NCI-H748 (cell line): ENCODE data around the gene TCEA2.

Experiments used
- DNase-seq: peaks from one replicate; lab custom pipeline; 2025; ENCODE audit not compliant: unreplicated experiment; lab: John Stamatoyannopoulos, UW

Gene TCEA2

DNA sequence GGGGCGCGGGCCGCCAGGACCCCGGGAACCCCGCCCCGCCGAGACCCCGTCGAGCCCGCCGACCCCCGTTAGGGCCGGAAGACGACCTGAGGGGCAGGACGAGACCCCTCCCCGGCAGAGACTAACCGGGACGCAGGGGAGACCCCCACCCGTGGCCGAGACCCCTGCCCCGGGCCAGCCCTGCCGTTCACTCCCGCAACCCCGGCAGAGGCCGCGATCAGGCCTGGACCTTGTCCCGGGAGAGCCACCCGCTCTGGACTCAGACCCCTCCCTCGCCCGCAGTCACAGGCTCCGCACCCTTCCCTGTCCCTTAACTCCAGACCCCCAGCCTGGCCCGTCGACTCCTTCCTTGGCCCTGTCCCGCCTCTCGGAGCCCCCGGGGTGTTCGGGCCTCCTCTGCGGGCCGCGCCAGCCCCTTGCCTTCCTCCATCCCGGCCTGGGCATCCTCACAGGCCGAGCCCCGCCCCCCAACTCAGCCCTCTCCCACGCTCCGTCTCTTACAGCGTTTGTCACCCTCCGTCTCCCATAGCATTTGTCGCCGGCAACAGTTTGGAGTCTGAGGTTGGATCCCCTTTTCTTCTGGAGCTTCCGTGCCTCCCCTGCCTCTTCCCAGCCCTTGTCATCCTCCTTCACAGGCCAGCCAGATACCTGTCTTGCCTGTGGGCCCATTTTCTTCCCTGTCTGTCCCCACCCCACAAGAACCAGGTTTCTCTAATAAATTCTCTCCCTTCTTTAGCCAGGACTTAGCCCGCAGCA is 569 bp downstream of the TCEA2 start:
- peak; percentile 5 for DNase-seq

DNA sequence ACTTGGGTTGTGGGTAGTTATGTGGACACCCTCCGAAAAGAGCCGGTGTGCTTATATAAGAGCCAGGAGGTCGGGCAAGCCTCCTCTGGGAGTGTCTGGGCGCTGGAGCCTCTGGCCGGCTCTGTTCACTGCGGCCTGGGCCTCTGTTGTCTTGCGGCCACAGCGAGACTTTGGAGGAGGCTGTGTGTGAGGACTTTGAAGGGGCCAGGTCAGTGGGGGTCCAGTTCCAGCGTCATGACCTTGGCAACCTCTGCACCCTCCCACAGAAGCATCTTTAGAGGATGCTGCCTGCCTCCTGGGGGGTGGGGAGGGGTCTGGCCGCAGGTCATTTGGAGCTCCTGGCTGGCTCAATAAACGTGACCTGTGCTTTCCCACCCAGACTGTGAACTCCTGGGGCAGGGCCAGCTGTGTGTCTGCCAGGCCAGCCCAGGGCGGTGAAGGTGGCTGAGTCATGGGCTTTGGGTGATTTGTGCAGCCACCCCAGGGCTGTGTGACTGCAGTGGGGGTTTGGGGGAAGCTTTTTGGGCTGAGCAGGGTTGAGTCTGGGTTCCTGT is 1.2 kb downstream of the TCEA2 start:
- no peak for DNase-seq

DNA sequence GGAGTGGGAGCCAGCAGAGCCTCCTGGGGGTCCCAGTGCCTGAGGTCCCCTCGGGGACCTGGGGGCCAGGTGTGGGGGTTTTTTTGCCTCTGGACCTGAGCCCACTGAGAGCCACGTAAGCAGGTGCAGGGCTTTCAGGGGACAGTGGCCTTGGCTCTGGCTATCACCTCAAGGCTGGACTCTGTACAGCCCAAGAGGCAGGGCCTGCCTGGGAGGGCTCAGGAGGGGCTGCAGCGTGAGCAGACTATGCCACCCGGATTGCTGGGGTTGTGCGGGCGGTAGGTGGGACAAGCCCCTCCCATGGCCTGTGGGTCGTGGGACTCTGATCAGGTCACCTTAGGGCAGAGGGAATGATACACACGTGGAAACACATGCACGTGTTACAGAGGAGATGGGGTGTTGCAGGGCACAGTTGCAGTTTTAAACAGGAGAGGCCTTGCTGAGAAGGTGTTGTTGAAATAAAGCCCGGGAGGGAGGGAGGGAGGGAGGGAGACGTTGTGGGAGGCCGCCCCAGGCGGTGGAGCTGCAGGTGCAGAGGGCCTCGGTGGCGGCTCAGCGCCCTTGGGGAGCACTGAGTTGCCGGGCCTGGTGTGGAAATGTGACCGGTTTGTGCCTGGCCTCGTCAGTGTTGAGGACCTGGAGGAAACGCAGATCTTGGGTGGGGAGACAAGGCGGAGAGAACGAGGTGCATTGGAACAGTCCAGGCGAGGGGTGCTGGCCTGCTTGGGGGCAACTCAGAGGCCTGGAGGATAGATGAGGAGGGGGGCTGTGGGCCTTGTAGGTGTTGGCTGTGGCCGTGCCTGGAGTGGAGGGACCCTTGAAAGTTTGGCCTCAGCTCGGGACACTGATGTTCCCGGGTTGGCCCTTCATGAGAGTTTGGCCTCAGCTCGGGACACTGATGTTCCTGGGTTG is 2.3 kb downstream of the TCEA2 start:
- no peak for DNase-seq

DNA sequence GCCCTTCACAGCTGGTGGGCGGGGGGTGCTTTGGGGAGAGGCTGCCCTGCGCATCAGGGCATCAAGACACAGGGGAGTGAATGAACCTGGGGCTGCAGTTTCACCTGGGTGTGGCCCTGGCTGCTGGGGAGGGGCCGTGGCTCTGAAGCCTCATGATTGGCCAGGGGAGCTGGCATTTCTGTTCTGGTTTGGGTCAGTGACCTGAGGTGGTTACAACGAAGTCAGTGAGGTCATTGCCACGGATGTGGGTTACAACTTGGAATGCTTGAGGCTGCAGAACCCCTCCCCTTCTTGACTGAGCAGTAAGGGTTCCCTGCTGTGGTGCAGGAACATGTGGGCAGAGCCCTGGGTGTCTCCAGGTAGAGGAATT is 3.0 kb downstream of the TCEA2 start:
- DNase-seq, result no peak

DNA sequence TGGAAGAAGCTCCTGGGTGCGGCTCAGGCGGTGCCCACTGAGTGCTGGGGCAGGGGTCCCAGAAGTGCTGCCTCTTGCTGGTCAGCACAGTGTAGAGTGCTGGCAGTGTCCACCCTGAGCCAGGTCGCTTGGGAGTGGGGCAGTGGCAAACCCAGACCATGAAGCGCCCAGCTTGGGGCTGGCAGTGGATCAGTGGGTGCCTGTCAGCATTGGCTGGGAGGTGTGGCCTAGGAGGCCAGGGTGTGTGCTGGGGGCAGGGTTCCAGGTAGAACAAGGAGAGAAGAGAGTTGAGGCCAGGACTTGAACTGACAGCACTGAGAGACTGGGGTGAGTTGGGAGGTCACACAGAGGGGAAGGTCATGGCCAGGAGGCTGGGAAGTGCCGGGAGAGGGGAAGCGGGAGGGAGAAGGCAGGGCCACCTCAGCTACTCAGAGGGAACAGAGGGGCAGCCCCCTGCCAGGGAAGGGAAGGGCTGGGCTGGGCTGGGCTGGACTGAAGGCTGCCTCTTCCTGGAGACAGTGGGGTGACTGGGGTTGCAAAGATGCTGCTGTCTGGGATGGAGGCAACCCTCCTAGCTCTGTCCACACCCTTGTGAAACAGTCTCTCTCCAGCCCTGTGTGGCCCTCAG is 4.1 kb downstream of the TCEA2 start:
- DNase-seq, result no peak

DNA sequence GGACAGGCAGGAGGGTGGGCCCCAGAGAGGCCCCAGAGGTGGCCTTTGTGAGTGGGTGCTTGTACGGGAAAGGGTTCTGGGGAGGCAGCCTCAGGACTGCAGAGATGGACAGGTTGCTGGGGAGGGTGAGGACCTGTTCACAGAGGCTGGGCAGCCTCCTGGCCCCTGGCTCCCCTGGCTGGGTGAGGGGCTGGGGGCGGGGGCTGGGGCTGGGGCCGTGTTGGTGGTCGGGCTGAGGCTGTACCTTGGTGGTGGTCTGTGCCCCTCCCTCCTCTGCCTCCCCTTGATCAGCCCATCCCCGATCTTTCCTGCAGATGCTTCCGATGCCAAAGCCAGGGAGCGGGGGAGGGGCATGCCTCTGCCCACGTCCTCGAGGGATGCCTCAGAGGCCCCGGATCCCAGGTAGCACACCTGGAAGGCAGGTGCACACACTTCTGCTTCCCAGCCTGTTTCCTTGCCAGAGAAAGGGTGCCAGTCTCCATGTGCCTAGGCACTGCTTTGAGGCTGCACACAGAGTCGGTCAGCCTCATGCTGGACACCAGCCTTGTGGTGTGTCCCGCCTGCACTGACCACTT is 4.8 kb downstream of the TCEA2 start:
- no peak for DNase-seq

DNA sequence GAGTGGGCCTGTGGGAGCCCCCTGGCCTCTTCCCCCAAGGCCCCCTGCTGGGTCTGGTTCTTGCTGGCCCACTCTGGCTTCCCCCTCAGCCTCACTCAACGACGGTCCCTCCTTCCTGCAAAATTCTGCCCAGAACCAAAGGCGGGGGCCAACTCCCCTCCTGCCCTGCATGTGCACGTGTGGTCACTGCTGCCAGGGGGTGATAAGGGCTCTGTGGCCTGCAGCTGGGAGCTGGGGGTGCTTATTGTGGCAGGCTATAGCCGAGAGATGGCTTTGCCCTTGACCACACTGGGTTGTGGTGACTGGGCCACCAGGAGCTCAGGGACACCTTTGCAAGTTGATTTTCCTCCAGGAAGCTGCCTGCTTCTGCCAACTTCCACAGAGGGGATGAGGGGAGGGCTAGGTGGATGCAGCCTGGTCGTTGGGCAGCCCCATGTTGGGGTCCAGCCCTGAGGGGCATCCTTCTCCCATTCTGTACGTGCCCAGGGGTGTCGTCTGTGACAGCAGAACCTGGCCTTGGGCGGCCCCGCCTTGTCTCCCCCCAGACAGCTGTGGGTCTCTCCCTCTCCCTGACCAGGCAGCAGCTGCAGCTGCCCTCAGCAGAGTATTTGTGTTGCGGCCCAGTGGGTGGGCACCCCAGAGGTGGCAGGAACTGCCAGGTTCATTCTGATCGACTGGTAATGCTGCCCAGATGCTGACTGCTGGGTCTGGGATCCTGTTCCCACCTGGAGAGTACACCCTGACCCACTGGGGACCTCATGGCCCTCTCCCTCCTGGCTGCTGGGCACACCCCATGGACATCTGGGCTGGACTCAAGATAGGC is 5.6 kb downstream of the TCEA2 start:
- DNase-seq, result no peak

DNA sequence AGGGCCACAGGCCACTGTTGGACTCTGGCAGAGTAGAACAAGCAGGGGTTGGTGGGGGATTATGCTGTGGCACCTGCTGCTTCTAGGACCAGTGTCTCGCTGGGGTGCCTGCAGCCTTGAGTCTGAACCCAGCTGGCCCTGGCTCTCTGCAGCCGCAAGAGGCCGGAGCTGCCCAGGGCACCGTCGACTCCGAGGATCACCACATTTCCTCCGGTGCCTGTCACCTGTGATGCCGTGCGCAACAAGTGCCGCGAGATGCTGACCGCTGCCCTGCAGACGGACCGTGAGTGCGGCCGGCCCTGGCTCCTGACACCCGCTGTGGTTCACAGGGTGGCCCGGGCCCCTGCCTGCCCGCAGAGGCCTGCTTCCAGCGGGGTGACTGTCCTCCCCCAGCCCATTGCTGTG is 6.2 kb downstream of the TCEA2 start:
- DNase-seq, result no peak

DNA sequence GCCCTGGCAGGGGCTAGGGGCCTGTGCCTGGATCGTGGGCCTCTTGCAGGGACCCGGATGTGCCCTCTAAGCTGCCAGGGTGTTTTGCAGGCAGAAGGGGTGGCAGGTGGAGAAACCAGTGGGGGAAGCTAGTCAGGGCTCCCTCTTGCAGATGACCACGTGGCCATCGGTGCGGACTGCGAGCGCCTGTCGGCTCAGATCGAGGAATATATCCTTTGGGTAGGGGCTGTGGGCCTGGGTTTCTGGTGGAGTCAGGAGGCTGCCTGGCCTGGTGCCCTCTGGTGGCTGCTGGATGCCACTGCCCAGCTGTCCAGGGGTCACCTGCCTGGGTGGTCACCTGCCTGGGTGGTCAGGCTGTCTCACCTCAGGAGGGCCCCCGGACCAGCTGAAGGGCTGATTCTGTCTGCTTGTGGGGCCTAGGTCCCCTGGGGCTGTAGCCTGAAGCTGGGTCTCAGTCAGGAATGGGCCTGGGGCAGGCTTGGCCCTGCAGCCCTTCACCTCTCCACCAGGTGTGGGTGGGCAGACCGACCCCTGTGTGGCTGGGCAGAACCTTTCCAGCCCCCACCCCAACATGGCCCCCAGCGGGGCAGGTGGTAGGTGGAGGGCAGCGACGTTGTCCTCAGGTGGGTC is 6.7 kb downstream of the TCEA2 start:
- peak; percentile 21 for DNase-seq

DNA sequence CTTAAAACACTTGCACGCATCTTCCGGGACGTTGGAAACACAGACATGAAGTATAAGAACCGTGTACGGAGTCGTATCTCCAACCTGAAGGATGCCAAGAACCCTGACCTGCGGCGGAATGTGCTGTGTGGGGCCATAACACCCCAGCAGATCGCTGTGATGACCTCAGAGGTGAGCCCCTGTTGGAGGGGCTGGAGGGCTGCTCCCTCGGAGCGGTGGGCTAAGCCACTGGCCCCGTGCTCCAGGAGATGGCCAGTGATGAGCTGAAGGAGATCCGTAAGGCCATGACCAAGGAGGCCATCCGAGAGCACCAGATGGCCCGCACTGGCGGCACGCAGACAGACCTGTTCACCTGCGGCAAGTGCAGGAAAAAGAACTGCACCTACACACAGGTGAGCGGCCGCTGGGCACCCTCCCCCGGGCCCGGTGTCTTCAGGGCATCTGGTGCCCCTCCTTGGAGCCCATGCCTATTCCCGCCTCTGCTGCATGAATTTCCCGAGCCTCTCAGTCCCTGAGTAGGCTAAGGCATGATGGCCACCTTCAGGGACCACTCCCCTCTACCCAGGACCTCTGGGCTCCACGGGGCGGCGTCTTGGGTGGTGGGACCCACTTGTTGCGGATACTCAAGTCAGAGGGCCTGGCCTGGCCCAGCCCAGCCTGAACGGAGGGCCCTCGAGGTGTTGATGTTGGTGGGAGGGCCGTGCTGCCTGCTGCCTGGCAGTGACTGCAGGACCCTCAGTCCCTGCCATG is 7.4 kb downstream of the TCEA2 start:
- DNase-seq, result no peak

DNA sequence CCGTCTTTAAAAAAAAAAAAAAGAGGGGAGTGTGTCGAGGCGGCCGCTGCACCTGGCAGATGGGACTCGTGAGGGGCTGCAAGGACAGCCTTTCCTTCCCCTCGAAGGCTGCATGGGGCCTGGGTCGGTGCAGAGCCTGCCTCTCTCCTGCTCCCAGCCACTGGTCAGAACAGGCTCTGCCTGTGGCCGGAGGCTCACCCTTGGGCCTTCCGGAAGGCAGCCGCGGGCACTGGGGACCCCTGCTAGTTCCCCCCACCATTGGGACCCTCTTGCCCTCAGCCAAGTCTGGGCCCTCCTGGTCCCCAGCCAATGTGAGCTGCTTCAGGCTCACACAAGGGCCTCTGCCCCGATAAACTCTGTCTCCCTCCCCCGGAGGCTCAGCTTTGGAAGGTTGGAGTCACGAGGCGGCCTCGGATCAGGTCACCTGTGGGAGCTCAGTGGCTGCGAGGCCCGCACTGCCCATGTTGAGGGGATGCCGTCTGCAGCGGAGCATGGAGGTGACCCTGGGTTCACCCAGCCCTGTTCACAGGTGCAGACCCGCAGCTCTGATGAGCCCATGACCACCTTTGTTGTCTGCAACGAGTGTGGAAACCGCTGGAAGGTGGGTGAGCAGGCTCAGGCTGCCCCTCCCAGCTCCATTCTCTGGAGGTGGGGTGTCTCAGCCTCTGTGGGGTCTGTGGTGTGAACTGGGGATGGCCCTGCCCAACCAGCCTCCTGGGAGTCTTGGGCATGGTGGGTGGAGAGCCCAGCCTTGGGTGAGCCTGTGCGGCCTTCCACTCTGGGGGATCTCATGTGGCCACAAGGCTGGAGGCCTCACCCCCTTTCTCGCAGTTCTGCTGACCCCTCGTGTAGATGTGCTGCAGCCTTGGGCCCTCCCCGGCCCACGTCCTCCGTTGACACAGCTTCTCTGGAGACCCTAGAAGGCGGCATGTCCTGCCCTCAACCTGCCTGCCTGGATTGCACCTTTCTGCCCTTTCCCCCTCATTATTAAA is 8.6 kb downstream of the TCEA2 start:
- no peak for DNase-seq

DNA sequence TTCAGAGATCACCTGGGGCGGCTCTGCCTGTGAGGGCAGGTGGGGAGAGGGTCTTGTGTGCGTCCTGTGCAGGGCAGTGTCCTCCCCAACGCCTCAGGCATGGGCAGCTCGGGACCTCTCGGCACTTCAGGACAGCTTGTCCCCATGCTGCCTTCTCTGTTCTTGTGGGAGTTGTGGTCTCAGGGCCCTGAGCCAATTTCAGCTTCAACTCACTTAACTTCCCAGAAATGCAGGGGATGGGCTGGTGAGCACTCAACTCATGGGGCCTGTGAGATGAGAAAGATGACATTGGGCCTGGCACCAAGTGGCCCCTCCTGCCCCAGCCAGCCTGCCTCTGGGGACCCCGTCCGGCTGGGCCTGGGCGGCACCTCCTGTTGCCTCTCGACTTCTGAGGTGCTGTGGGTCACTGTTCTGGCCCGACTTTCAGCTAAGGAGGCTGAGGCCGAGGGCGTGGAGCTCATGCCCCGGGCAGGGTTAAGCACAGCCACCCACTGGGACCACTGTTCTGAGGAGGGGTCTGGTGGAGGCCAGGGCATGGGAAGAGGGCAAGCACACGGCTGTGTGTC is 9.6 kb downstream of the TCEA2 start:
- DNase-seq, result no peak

DNA sequence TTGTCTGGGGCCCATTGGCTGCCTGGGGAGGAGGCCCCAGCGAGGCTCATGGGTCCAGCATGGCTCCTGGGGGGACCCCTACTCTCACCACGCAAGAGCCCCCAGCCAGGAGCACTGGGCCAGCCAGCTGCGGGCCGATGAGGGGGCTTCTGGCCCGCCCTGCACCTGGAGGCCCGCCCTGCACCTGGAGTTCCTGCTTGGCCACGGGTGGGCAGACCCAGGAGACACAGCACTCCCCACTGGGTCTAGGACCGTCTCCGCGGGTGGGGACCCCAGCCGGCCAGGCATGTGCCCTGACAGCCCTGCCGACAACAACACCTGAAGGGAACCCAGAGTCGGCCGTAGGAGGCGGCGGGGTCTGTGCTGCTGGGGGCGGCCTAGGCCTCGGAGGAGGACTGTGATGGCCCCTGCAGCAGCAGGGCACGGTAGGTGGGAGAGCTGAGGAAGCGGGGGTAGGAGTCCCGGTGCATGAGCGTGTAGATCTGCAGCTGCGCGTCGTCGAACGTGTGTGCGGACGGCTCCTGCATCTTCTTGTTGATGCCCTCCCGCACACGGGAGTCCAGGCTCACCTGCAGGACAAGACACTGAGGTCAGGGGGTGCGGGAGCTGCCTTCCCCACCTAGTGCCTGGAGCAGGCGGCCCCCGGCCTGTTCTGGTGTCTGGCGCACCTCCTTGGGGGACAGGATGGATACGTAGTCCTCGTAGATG is 10.6 kb downstream of the TCEA2 start:
- no peak for DNase-seq

DNA sequence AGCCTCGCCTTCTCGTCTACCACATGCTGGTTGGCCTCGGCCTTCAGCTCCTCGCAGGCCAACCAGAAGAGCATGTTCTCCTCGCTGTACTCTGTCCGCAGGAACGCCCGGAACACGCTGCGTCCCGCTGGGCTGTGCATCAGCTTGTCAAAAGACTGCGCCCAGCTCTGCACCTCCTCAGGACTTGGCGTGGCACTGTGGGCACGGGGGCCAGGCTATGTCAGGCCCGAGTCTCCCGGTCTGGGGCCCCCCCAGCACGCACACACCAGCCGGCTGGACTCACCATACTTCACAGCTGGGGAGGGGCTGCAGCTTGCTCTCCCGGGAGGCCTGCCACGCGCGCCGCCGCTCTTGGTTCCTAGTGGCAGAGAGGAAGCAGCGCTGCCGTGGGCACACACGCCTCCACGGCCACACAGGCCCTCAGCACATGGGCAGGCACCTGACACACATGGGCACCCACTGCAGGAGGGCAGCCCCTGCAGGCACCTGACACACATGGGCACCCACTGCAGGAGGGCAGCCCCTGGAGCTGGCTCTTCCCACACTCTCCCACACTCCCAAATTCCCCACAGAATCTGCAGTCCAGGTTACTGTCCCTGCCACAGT is 11.3 kb downstream of the TCEA2 start:
- no peak for DNase-seq

DNA sequence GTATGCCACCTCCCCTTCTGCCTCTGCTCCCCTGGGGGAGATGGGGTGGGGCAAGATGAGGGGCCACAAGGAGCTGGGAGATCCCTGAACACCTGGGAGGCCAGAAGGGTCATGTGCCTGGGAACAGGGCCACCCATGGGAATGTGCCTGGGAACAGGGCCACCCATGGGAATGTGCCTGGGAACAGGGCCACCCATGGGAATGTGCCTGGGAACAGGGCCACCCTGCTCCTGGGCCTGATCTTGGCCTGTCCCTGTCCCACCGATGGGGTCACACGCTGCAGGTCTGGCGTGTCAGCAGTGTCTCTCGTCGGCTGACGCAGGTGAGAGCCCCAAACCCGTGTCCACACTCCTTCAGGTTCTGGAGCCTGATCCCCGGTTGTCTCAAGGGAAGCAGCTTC is 12.0 kb downstream of the TCEA2 start:
- DNase-seq, result no peak

DNA sequence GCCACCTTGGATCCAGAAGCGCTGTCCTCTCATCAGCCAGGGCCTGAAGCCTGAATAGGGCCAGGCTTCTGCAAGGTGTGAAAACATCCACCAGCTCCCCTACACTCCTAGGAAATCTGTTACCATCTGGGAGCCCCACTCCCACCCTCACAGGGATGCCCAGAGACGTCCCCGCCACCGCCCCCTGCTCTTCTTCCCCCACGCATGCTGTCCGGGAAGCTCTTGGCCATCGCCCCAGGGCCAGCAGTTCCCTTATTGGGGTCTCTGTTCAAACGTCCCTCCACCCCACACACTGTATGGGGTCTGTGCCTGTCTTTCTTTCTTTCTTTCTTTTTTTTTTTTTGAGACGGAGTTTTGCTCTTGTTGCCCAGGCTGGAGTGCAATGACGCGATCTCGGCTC is 12.6 kb downstream of the TCEA2 start:
- DNase-seq, result no peak
